GM18909 (cell line): ENCODE measurements around the gene TLK1.

Experiments used
- ATAC-seq: cut with Tn5 transposase; IDR thresholded peaks from one replicate; pipeline ENCODE4 v1.9.1; 2021; ENCODE audit warnings: mild to moderate bottlenecking; ENCODE audit not compliant: unreplicated experiment, poor library complexity

TLK1 gene

GRCh38 chr2:171160119-171160955 is at the start of gene TLK1:
TLK1 (minus strand) TSS chr2:171160893; CDS start chr2:171160428, 465 bp downstream.
- ATAC-seq = peak; percentile 57

- no peak for ATAC-seq
Observed at GRCh38 chr2:171210216-171210863, 49.6 kb upstream of the TLK1 start.

- ATAC-seq = no peak
Observed at GRCh38 chr2:171208657-171209056, 48.0 kb upstream of the TLK1 start.

GRCh38 chr2:171206422-171207115 is 45.9 kb upstream of the TLK1 start:
- ATAC-seq = no peak

GRCh38 chr2:171205551-171205950 is 44.9 kb upstream of the TLK1 start:
- ATAC-seq = no peak

DNA sequence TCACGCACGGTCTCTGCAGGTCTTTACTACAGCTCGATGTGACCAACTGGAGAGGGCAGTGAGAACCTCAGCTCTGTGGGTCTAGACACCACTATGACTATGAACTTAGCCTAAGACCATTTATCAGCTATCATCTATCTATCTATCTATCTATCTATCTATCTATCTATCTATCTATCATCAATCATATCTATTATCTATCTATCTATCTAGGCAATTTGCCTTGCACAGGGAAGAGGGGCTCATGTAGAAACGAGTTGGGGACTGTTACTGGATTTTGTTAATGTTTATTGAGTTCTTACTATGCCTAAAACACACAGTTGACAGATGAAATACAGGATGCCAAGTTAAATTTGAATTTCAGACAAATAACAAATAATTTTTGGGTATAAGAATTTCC is 41.1 kb upstream of the TLK1 start:
- ATAC-seq = no peak

GRCh38 chr2:171201271-171201670 is 40.6 kb upstream of the TLK1 start:
- no peak for ATAC-seq

DNA sequence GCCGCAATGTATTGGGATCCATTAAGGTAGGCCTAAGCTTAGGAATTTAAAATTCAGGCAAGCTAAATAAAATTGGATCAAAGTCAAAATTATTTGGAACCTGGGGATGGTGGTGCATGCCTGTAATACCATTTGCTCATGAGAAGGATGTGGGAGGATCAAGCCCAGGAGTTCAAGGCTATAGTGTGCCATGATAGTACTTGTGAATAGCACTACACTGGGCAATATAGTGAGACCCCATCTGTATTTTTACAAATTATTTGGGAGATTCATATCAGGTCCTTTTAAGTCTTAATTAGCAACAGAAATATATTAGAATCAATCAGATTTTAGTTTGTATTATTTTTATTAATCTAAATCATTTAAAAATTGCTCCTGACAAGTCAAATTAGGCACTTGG is 39.8 kb upstream of the TLK1 start:
- ATAC-seq = no peak

GRCh38 chr2:171191021-171191420 is 30.3 kb upstream of the TLK1 start:
- ATAC-seq = no peak

GRCh38 chr2:171187819-171188218 is 27.1 kb upstream of the TLK1 start:
- no peak for ATAC-seq

DNA sequence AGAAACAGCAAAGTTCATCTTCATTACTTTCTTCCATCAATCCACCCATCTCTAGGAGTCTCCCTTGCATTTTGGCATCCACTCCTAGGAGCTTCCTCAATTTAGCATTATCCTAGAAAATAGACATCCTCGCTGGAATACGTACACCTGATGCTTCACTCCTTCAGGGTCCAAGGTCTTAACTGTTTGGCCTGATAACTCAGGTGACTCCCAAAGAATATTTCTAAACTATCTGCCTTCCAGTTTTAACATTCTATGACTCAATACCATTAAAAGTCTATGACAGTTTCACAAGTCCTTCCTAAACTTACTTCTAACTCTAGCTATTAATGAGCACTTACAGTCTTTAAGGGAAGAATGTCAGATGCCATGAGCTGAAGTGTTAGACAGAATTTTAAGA is 26.5 kb upstream of the TLK1 start:
- no peak for ATAC-seq

DNA sequence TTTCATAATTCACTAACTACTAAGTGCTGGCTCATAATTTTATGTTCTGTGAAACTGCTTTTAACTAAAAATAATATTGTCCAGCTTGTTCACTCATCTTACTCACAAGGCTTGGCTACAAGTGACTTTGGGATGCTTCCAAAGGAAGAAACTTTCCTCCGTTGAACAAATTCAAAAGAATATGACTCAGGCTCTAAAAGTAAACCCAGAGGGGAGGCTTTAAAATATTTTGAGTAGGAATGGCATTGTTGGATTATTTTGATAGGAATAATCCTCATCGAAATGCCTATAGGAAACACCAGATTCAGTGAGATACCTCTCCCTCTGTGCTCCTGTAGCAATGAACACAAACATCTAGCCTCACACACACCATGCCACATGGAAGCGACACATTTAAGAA is 25.2 kb upstream of the TLK1 start:
- ATAC-seq = no peak

- no peak for ATAC-seq
Observed at GRCh38 chr2:171185165-171185818, 24.6 kb upstream of the TLK1 start.

DNA sequence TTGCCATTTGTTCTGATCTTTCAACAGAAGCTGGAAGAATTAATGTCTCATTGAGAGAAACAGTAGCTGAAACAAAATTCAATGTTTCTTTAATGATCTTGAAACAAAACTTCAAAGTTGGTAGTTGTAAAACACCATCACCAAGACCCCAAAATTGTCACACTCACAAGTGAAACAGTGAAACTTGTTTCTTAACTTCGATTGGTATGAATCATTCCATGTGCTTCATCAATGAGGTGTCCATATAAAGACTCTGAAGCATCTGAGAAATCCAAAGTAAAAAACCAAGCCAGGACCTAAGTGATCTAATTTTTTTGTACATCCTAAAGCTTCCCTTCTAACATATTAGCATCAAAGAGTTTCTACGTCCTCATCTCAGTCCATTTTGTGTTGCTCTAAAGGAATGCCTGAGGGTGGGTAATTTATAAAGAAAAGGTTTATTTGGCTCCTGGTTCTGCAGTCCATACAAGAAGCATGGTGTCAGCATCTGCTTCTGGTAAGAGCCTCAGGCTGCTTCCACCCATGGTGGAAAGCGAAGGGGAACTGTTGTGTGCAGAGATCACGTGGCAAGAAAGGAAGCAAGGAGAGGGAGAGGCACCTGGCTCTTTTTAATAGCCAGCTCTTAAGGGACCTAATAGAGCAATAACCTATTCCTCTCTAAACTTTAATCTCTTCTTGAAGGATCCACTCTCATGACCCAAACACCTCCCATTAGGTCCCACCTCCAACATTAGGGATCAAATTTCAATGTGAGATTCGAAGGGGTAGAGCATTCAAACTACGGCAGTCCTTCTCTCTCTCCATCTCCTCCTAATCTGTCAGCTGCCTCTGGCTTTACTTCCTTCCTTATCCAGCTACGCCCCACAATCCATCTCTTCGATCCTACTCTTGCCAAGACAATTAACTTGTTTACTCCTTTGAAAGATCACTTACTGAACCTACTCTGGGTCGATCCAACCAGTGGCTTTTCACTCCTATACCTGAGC is 20.7 kb upstream of the TLK1 start:
- no peak for ATAC-seq

DNA sequence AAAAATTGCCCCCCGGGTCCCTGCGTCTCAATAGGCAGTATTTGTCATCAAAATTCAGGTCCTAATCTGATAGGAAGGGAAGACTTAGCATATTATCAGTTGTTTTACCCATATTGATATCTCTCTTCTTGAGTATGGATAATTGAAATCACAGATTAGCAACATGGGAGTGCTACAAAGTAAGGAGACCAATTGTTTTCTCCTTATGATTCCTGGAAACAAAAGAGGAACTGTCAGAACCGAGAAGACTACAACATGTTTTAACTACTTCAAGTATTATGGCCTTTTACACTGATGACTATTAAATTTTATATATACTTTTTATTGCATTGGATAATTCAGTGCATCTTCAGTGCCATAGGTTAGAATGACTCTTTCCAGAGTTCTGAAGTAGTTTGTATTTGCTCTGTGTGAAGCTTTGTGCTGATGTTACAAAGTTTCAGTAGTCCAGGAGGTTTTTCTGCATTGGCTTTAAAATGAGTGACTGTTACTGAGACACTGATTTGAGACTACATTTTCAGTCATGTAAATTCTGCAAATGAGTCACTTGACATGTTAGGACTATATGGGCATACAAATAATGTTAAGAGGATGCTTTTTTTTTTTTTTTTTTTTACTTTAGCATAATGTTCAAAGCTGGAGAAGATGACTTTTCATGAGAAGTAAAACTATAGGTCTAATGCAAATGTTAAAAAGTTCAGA is 19.7 kb upstream of the TLK1 start:
- no peak for ATAC-seq

DNA sequence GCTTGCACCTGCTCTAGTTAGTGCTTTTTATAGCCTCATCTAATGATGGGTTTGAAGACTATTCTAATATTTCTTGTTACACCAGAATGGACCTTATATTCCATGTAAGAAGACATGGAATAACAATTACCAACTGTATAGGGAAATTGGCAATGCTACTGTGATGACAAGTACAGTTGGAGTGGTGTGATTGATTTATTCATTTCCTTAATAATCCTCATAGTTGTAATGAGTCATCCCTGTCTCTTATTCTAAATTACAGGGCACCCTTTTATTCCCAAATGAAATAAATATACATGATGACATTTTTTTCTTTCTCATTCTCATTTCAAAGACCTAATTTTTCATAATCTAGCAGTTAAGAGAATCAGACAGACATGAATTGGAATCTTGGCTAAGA is 18.3 kb upstream of the TLK1 start:
- ATAC-seq = no peak

- no peak for ATAC-seq
Observed at GRCh38 chr2:171176516-171176915, 15.8 kb upstream of the TLK1 start.

DNA sequence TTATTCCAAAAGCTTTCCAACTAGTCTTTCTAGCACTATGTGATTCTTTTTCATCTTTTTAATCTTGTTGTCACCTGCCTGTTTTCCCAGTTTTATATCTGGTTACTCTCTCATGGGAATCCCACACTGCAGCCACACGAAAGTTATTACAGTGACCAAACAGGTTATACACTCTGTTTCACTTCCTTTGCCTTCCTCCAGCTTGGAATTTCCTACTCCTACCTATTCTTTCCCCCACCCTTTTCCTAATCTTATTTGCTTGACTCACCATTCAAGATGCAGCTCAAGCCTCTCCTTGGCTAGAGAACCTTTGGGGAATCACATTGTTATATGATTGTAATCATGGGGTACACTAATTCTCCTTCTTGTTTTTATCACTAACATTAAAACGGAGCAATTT is 13.4 kb upstream of the TLK1 start:
- no peak for ATAC-seq

GRCh38 chr2:171173087-171173486 is 12.4 kb upstream of the TLK1 start:
- no peak for ATAC-seq
